GM12873 (cell line): ENCODE data around the gene RNF133.

Source experiments
- CTCF ChIP-seq: IDR thresholded peaks from 2 replicates; pipeline ENCODE4 v1.5.1; 2012; ENCODE audit warnings: low read depth, mild to moderate bottlenecking, moderate library complexity, low read length, control low read depth; ENCODE audit not compliant: insufficient read depth; ENCODE audit errors: missing control alignments

RNF133 gene

GRCh38 chr7:122699017-122699416, at the start of gene RNF133:
Gene RNF133, minus strand, starts transcription at chr7:122699117. Its CDS starts 199 bp downstream, at chr7:122698918.
- TF ChIP-seq CTCF: no peak

- no peak for TF ChIP-seq CTCF
These were observed 49.3 kb upstream of the RNF133 start for GRCh38 chr7:122748195-122748594.

GRCh38 chr7:122746948-122747347, 48.0 kb upstream of the RNF133 start:
- TF ChIP-seq CTCF: no peak

- TF ChIP-seq CTCF: no peak
These were observed 44.3 kb upstream of the RNF133 start for GRCh38 chr7:122743211-122743610.

- TF ChIP-seq CTCF: no peak
These were observed 40.0 kb upstream of the RNF133 start for GRCh38 chr7:122738947-122739346.

GRCh38 chr7:122736183-122736582, 37.3 kb upstream of the RNF133 start:
- no peak for TF ChIP-seq CTCF

GRCh38 chr7:122727759-122728158, 28.8 kb upstream of the RNF133 start:
- no peak for TF ChIP-seq CTCF
